GM20000 (cell line): ENCODE measurements around the gene RHBDF2.

ENCODE experiments used
- DNase-seq: peaks from one replicate; pipeline ENCODE4 v3.0.0; 2012; ENCODE audit warnings: low spot score
- CTCF ChIP-seq: IDR thresholded peaks from 2 replicates; pipeline ENCODE4 v1.5.1; 2012; ENCODE audit warnings: mild to moderate bottlenecking, control low read depth; ENCODE audit errors: extremely low read depth, missing control alignments

The RHBDF2 gene

DNA sequence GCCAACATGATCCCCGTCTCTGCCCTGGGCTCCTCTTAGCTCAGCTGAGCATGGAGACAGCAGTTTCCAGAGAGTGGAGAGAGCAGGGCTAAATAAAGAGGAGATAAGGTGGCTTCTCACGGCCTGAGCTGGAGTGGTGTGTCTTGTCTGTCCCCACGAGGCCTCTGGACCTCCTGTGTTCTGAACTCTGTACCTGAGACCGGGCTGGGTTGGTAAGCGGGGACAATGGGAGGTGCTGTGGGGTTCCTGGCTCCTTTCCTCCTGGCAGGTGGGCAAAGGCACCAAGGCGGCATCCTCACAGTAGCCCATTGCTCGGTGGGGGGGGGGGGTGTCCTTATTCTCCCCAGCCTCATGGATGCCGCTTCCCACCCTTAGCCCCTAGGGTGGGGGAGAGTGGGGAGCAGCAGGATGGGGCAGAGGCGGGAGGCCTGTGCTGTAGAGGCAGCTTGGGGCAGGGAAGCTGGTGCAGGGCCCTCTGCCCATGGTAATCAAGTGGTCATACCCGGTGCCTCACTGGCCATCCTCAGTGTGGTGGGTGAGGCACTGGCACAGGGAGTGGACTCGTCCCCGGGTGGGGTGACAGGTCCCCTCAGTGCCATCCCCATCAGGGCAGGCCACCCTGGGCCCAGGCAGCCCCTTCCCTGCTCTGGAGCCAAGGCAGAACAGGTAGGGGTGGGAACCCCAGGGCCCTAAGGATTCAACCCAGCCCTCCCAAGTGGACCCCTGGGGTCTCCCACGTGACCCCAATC is 31.1 kb downstream of the RHBDF2 start:
- TF ChIP-seq CTCF, result no peak
- DNase-seq, result no peak

DNA sequence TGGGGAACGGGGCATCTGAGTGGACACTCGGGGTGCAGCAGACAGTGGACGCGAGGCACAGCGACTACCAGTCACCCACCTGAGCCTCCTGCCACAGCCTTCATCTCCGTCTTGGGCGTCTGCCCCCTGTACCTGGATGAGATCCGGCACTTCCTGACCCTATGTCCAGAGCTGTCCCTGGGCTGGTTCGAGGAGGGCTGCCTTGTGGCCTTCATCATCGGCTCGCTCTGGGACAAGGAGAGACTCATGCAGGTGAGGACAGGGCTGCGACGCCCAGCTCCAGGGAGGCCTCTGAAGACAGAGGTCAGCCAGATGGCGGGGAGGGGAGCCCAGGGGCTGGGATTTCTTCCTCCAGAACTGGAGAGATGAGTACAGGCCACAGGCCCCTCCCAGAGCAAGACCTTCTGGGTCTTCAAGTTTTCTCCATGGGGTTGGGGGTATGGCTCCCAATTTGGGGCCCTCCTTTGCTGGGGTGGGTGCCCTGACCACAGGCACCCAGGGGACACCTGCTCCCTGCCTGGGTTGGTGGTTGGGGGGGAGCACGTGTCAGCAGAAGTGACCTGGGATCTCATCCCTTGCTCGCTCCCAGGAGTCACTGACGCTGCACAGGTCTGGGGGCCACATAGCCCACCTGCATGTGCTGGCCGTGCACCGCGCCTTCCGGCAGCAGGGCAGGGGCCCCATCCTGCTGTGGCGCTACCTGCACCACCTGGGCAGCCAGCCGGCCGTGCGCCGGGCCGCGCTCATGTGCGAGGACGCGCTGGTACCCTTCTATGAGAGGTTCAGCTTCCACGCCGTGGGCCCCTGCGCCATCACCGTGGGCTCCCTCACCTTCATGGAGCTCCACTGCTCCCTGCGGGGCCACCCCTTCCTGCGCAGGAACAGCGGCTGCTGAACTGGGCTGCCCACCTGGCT is 31.9 kb downstream of the RHBDF2 start:
- no peak for TF ChIP-seq CTCF
- no peak for DNase-seq

- DNase-seq, result no peak
- TF ChIP-seq CTCF, result no peak
Measured at GRCh38 chr17:76468634-76469010, 32.6 kb downstream of the RHBDF2 start.

GRCh38 chr17:76467809-76468633 is 33.2 kb downstream of the RHBDF2 start:
- DNase-seq, result no peak

DNA sequence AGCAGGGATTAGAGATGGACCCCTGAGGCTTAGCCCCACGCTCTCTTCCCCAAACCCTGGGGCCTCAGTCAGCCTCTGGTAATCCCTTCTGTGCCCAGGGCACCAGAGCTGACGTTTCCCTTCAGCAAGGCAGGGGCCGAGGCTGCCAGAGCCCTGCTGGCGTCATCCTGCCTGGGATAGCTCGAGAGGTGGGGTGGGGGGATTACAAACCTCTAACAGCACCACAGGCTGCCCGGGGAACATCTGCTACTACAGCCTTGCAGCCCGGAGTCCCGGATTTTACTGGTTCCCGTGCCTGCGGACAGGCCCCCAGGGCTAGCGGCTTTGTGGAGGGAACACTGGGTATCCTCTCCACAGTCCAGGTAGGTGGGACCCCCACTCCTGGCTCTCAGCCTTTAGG is 33.9 kb downstream of the RHBDF2 start, which contains the start of gene AANAT:
TSS of gene AANAT (plus strand) at position 238 of the 400 bp plus-strand sequence. CDS start 1,144 bp downstream, outside the sequence.
- no peak for TF ChIP-seq CTCF
- no peak for DNase-seq

More at GRCh38 chr17:76467809-76468633, 33.2 kb downstream of the RHBDF2 start:
- TF ChIP-seq CTCF, result no peak

GRCh38 chr17:76466775-76467130 is 34.5 kb downstream of the RHBDF2 start:
- no peak for DNase-seq
- TF ChIP-seq CTCF, result no peak
